GM21723 (cell line): Measurements from ENCODE around the gene PLAAT2.
"Not testable (repeated sequence)": the region's sequence is repeated elsewhere in the genome, so short reads cannot be mapped to it uniquely, and the experiment has no call there.

Experiments used
- ATAC-seq: cut with Tn5 transposase; IDR thresholded peaks from one replicate; pipeline ENCODE4 v1.9.1; 2021; ENCODE audit warnings: mild to moderate bottlenecking, moderate library complexity; ENCODE audit not compliant: unreplicated experiment

Gene PLAAT2

GRCh38 chr11:63581224-63581623 lies 18.0 kb upstream of the PLAAT2 start:
- not testable (repeated sequence) for ATAC-seq

GRCh38 chr11:63578882-63579281 lies 15.7 kb upstream of the PLAAT2 start:
- not testable (repeated sequence) for ATAC-seq

GRCh38 chr11:63574856-63575602 lies 11.8 kb upstream of the PLAAT2 start:
- no peak for ATAC-seq

GRCh38 chr11:63573881-63574855 lies 11.0 kb upstream of the PLAAT2 start:
- peak; percentile 66 for ATAC-seq

- peak; percentile 42 for ATAC-seq
These were observed 9.0 kb upstream of the PLAAT2 start for GRCh38 chr11:63572026-63572688.

GRCh38 chr11:63569570-63569969 lies 6.4 kb upstream of the PLAAT2 start:
- no peak for ATAC-seq

GRCh38 chr11:63567044-63567840 lies 4.1 kb upstream of the PLAAT2 start:
- peak; percentile 79 for ATAC-seq

- ATAC-seq: no peak
These were observed 1.7 kb upstream of the PLAAT2 start for GRCh38 chr11:63564784-63565350.

- ATAC-seq: peak; percentile 69
These were observed 1.0 kb upstream of the PLAAT2 start for GRCh38 chr11:63564056-63564774.

- ATAC-seq: no peak
These were observed 2.5 kb downstream of the PLAAT2 start for GRCh38 chr11:63560506-63561180.

- no peak for ATAC-seq
These were observed 4.6 kb downstream of the PLAAT2 start for GRCh38 chr11:63558459-63559157.

- ATAC-seq: no peak
These were observed 5.6 kb downstream of the PLAAT2 start for GRCh38 chr11:63557570-63557969.

- no peak for ATAC-seq
These were observed 6.7 kb downstream of the PLAAT2 start for GRCh38 chr11:63556404-63557013.

GRCh38 chr11:63554877-63555223 lies 8.3 kb downstream of the PLAAT2 start:
- no peak for ATAC-seq

GRCh38 chr11:63553759-63554158 lies 9.4 kb downstream of the PLAAT2 start:
- peak; percentile 81 for ATAC-seq

GRCh38 chr11:63552921-63553320 lies 10.3 kb downstream of the PLAAT2 start:
- no peak for ATAC-seq

- ATAC-seq: no peak
These were observed 11.3 kb downstream of the PLAAT2 start for GRCh38 chr11:63551889-63552266.
